Measurements from ENCODE around the gene TCAIM.

DNA sequence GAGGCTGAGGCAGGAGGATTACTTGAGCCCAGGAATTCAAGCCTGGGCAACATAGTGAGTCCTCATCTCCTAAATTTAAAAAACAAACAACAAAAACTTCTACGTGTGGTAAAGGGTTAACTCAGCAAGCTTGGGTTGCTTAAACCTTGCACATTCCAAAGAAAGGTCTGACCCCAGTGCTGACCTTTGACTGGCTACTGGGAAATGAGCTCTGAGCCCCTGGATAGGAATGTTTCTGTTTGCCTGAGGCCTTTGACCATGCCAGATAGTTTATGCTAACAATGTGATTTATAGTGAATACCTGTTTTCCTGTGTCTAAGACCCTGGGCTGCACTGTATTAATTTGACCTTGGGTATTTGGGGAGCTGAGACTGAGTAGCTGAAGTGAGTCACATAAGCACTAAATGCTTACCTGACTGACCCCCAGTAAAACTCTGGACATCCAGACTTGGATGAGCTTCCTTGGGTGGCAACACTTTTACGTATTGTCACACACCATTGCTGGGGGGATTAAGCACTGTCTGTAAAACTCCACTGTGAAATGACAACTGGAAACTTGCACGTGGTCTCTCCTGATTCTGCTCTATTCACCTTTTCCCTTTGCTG, 20.7 kb downstream of the TCAIM start:
- TF ChIP-seq, protein P1, sequence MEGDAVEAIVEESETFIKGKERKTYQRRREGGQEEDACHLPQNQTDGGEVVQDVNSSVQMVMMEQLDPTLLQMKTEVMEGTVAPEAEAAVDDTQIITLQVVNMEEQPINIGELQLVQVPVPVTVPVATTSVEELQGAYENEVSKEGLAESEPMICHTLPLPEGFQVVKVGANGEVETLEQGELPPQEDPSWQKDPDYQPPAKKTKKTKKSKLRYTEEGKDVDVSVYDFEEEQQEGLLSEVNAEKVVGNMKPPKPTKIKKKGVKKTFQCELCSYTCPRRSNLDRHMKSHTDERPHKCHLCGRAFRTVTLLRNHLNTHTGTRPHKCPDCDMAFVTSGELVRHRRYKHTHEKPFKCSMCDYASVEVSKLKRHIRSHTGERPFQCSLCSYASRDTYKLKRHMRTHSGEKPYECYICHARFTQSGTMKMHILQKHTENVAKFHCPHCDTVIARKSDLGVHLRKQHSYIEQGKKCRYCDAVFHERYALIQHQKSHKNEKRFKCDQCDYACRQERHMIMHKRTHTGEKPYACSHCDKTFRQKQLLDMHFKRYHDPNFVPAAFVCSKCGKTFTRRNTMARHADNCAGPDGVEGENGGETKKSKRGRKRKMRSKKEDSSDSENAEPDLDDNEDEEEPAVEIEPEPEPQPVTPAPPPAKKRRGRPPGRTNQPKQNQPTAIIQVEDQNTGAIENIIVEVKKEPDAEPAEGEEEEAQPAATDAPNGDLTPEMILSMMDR (IDR thresholded peaks at IDR 0.05), result no peak
- TF ChIP-seq POLR2A (IDR thresholded peaks at IDR 0.05), result no peak

Measured in prostate gland (tissue), 2 donors.